ENCODE measurements around the gene EEIG1.

Gene EEIG1

DNA sequence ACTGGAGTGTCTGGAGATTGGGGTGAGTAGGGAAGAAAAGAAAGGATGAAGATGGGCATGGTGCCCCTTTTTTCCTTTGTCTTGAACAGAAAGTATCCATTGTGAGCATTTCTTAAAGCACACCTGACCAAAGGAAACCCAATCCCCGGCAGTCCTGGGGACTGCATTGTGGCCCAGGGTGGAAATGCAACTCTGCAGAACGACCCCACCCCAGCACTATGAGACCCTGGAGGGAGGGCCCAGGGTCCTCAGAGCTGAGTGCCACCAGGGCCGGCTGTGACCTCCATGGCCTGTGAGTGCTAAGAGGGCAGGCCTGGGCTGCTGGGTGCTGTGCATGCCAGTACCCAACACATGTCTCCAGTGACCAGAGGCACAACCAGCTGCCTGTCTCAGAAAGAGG lies 18.5 kb downstream of the EEIG1 start:
- no peak overlapping the region for H4K8ac ChIP-seq (ENCODE audit: low read depth, low read length)

GRCh38 chr9:127961613-127962155 lies 19.1 kb downstream of the EEIG1 start:
- H3K4ac ChIP-seq (ENCODE audit: low read length), result no peak overlapping the region
- H2AK5ac ChIP-seq (ENCODE audit: low read depth, low read length), result no peak overlapping the region
- no peak overlapping the region for H3K9ac ChIP-seq (ENCODE audit: low read depth, low read length, poor library complexity)
- H2BK120ac ChIP-seq (ENCODE audit: low read depth, low read length), result no peak overlapping the region
- H3K27ac ChIP-seq (replicated peaks; ENCODE audit: low read length), result no peak overlapping the region
- peaks cover 16% of the 10 kb centered on the region for H3K79me1 ChIP-seq (ENCODE audit: low read depth, low read length)
- H4K91ac ChIP-seq (ENCODE audit: low read depth, low read length, poor library complexity), result no peak overlapping the region
- no peaks in the 10 kb centered on the region for H3K27me3 ChIP-seq (ENCODE audit: control insufficient read depth in 3 of 3, insufficient read depth in 3 of 3, low read depth in 1 of 3, low read length in 3 of 3)
- H2AFZ ChIP-seq (ENCODE audit: low read length), result no peak overlapping the region
- no peak overlapping the region for H3K4me2 ChIP-seq (ENCODE audit: insufficient read depth, low read length, poor library complexity, severe bottlenecking)
- no peak overlapping the region for H3K14ac ChIP-seq (ENCODE audit: low read length)
- WGBS, 2 donors (ENCODE audit: extremely low coverage in 2 of 2, insufficient read length in 2 of 2, insufficient replicate concordance in 1 of 2), result no CpG with 5 or more reads among the region's 13 CpGs
- no peak for DNase-seq (ENCODE audit: low spot score)
- peaks cover 15 to 23% of the 10 kb centered on the region in 2 donors for H3K4me1 ChIP-seq (ENCODE audit: control insufficient read depth in 2 of 2, insufficient read depth in 1 of 2, low read depth in 1 of 2, low read length in 2 of 2)
- H2BK5ac ChIP-seq (ENCODE audit: low read length), result no peak overlapping the region
- H4K8ac ChIP-seq (ENCODE audit: low read depth, low read length), result no peak overlapping the region
- no peak overlapping the region for H3K4me3 ChIP-seq (ENCODE audit: low read length in 2 of 2)
- no peak overlapping the region for H2BK12ac ChIP-seq (ENCODE audit: low read length)
- peak overlapping the region; percentile 37 for H3K23ac ChIP-seq (ENCODE audit: low read depth, low read length, poor library complexity)
- H3K9me3 ChIP-seq (replicated peaks in 1 of 2; ENCODE audit: control insufficient read depth in 2 of 2, insufficient read depth in 1 of 2, low read depth in 1 of 2, low read length in 2 of 2), result no peaks in the 10 kb centered on the region
- H2BK15ac ChIP-seq (ENCODE audit: low read length), result no peak overlapping the region
- no peak overlapping the region for H3K18ac ChIP-seq (ENCODE audit: low read length)
- H3K36me3 ChIP-seq (replicated peaks in 1 of 2; ENCODE audit: control insufficient read depth in 2 of 2, insufficient read depth in 2 of 2, low read length in 2 of 2), result no peaks in the 10 kb centered on the region

More for the DNA sequence above, 18.5 kb downstream of the EEIG1 start:
- Histone ChIP-seq H3K9ac (ENCODE audit: low read depth, low read length, poor library complexity) (no peak overlapping the region), H3K4ac (ENCODE audit: low read length) (no peak overlapping the region), H3K4me3 (ENCODE audit: low read length in 2 of 2) (no peak overlapping the region), H3K27me3 (ENCODE audit: control insufficient read depth in 3 of 3, insufficient read depth in 3 of 3, low read depth in 1 of 3, low read length in 3 of 3) (no peaks in the 10 kb centered on the region), H3K23ac (ENCODE audit: low read depth, low read length, poor library complexity) (no peak overlapping the region), H2BK5ac (ENCODE audit: low read length) (no peak overlapping the region), H2BK12ac (ENCODE audit: low read length) (no peak overlapping the region), H2BK15ac (ENCODE audit: low read length) (no peak overlapping the region), H2BK120ac (ENCODE audit: low read depth, low read length) (no peak overlapping the region), H3K79me1 (ENCODE audit: low read depth, low read length) (peaks cover 16% of the 10 kb centered on the region), H3K4me1 (ENCODE audit: control insufficient read depth in 2 of 2, insufficient read depth in 1 of 2, low read depth in 1 of 2, low read length in 2 of 2) (peaks cover 17 to 28% of the 10 kb centered on the region in 2 donors), H3K14ac (ENCODE audit: low read length) (no peak overlapping the region), H3K9me3 (replicated peaks in 1 of 2; ENCODE audit: control insufficient read depth in 2 of 2, insufficient read depth in 1 of 2, low read depth in 1 of 2, low read length in 2 of 2) (no peaks in the 10 kb centered on the region), H3K4me2 (ENCODE audit: insufficient read depth, low read length, poor library complexity, severe bottlenecking) (peak overlapping the region; percentile 3), H2AFZ (ENCODE audit: low read length) (no peak overlapping the region), H2AK5ac (ENCODE audit: low read depth, low read length) (no peak overlapping the region), H4K91ac (ENCODE audit: low read depth, low read length, poor library complexity) (no peak overlapping the region), H3K36me3 (replicated peaks in 1 of 2; ENCODE audit: control insufficient read depth in 2 of 2, insufficient read depth in 2 of 2, low read length in 2 of 2) (no peaks in the 10 kb centered on the region), H3K18ac (ENCODE audit: low read length) (no peak overlapping the region), H3K27ac (replicated peaks; ENCODE audit: low read length) (no peak overlapping the region)
- no CpG with 5 or more reads among the region's 3 CpGs for WGBS, 2 donors (ENCODE audit: extremely low coverage in 2 of 2, insufficient read length in 2 of 2, insufficient replicate concordance in 1 of 2)
- DNase-seq (ENCODE audit: low spot score), result no peak

- Histone ChIP-seq H2BK120ac (ENCODE audit: low read depth, low read length) (no peak overlapping the region), H2BK5ac (ENCODE audit: low read length) (peak overlapping the region; percentile 42), H2BK12ac (ENCODE audit: low read length) (no peak overlapping the region), H3K4ac (ENCODE audit: low read length) (no peak overlapping the region), H2BK15ac (ENCODE audit: low read length) (no peak overlapping the region), H3K79me1 (ENCODE audit: low read depth, low read length) (peaks cover 13% of the 10 kb centered on the region), H3K36me3 (replicated peaks in 1 of 2; ENCODE audit: control insufficient read depth in 2 of 2, insufficient read depth in 2 of 2, low read length in 2 of 2) (no peaks in the 10 kb centered on the region), H2AFZ (ENCODE audit: low read length) (no peak overlapping the region), H3K9me3 (replicated peaks in 1 of 2; ENCODE audit: control insufficient read depth in 2 of 2, insufficient read depth in 1 of 2, low read depth in 1 of 2, low read length in 2 of 2) (no peaks in the 10 kb centered on the region), H3K27ac (replicated peaks; ENCODE audit: low read length) (no peak overlapping the region), H2AK5ac (ENCODE audit: low read depth, low read length) (no peak overlapping the region), H4K91ac (ENCODE audit: low read depth, low read length, poor library complexity) (no peak overlapping the region), H3K4me2 (ENCODE audit: insufficient read depth, low read length, poor library complexity, severe bottlenecking) (no peak overlapping the region), H3K14ac (ENCODE audit: low read length) (no peak overlapping the region), H3K18ac (ENCODE audit: low read length) (peak overlapping the region; percentile 52), H3K23ac (ENCODE audit: low read depth, low read length, poor library complexity) (peak overlapping the region; percentile 61), H3K4me1 (ENCODE audit: control insufficient read depth in 2 of 2, insufficient read depth in 1 of 2, low read depth in 1 of 2, low read length in 2 of 2) (peaks cover 12 to 20% of the 10 kb centered on the region in 2 donors), H4K8ac (ENCODE audit: low read depth, low read length) (no peak overlapping the region), H3K4me3 (ENCODE audit: low read length in 2 of 2) (no peak overlapping the region), H3K9ac (ENCODE audit: low read depth, low read length, poor library complexity) (no peak overlapping the region), H3K27me3 (ENCODE audit: control insufficient read depth in 3 of 3, insufficient read depth in 3 of 3, low read depth in 1 of 3, low read length in 3 of 3) (no peaks in the 10 kb centered on the region)
- WGBS, 2 donors (ENCODE audit: extremely low coverage in 2 of 2, insufficient read length in 2 of 2, insufficient replicate concordance in 1 of 2), result no CpG with 5 or more reads among the region's 2 CpGs
- no peak for DNase-seq (ENCODE audit: low spot score)
Observed at GRCh38 chr9:127961155-127961490, 19.7 kb downstream of the EEIG1 start.

- Histone ChIP-seq H3K27ac (replicated peaks; ENCODE audit: low read length) (peak overlapping the region; percentile 60), H2BK120ac (ENCODE audit: low read depth, low read length) (no peak overlapping the region), H3K4me2 (ENCODE audit: insufficient read depth, low read length, poor library complexity, severe bottlenecking) (no peak overlapping the region), H2AFZ (ENCODE audit: low read length) (no peak overlapping the region), H2AK5ac (ENCODE audit: low read depth, low read length) (peak overlapping the region; percentile 71), H3K23ac (ENCODE audit: low read depth, low read length, poor library complexity) (peak overlapping the region; percentile 61), H3K14ac (ENCODE audit: low read length) (peak overlapping the region; percentile 4), H3K9ac (ENCODE audit: low read depth, low read length, poor library complexity) (peak overlapping the region; percentile 38), H3K4ac (ENCODE audit: low read length) (no peak overlapping the region), H2BK12ac (ENCODE audit: low read length) (no peak overlapping the region), H4K91ac (ENCODE audit: low read depth, low read length, poor library complexity) (peak overlapping the region; percentile 86), H3K27me3 (ENCODE audit: control insufficient read depth in 3 of 3, insufficient read depth in 3 of 3, low read depth in 1 of 3, low read length in 3 of 3) (no peaks in the 10 kb centered on the region), H2BK15ac (ENCODE audit: low read length) (no peak overlapping the region), H3K4me3 (ENCODE audit: low read length in 2 of 2) (no peak overlapping the region), H3K36me3 (replicated peaks in 1 of 2; ENCODE audit: control insufficient read depth in 2 of 2, insufficient read depth in 2 of 2, low read length in 2 of 2) (no peaks in the 10 kb centered on the region), H3K79me1 (ENCODE audit: low read depth, low read length) (peaks cover 13% of the 10 kb centered on the region), H3K9me3 (replicated peaks in 1 of 2; ENCODE audit: control insufficient read depth in 2 of 2, insufficient read depth in 1 of 2, low read depth in 1 of 2, low read length in 2 of 2) (no peaks in the 10 kb centered on the region), H3K18ac (ENCODE audit: low read length) (peak overlapping the region; percentile 90), H3K4me1 (ENCODE audit: control insufficient read depth in 2 of 2, insufficient read depth in 1 of 2, low read depth in 1 of 2, low read length in 2 of 2) (peaks cover 10 to 20% of the 10 kb centered on the region in 2 donors), H2BK5ac (ENCODE audit: low read length) (peak overlapping the region; percentile 42), H4K8ac (ENCODE audit: low read depth, low read length) (no peak overlapping the region)
- no peak for DNase-seq (ENCODE audit: low spot score)
- WGBS, 2 donors (ENCODE audit: extremely low coverage in 2 of 2, insufficient read length in 2 of 2, insufficient replicate concordance in 1 of 2), result no CpG with 5 or more reads among the region's 11 CpGs
Observed at GRCh38 chr9:127960410-127961154, 20.2 kb downstream of the EEIG1 start.
